Liver (tissue), 3 donors: ENCODE measurements around the gene CLDN16.

Experiments
- EGR1 ChIP-seq, 2 donors: IDR thresholded peaks; 2 replicates each; pipeline ENCODE4 v1.6.1; 2016 to 2018; ENCODE audit warnings: antibody characterized with exemption in 2 of 2, low read depth in 2 of 2
- FOXA1 ChIP-seq: IDR thresholded peaks from 2 replicates; pipeline ENCODE4 v1.6.1; 2016; ENCODE audit warnings: antibody characterized with exemption
- GABPA ChIP-seq, 2 donors: IDR thresholded peaks in 1 of 2; conservative IDR thresholded peaks in 1 of 2; 2 replicates each; pipeline ENCODE4 v1.6.1; 2016; ENCODE audit warnings: antibody characterized with exemption in 2 of 2, mild to moderate bottlenecking in 1 of 2, moderate library complexity in 1 of 2
- HNF4A ChIP-seq, 2 donors: conservative IDR thresholded peaks; 2 replicates each; pipeline ENCODE4 v1.6.1; 2016; ENCODE audit warnings: antibody characterized with exemption in 2 of 2, mild to moderate bottlenecking in 2 of 2
- HNF4G ChIP-seq: IDR thresholded peaks from 2 replicates; pipeline ENCODE4 v1.6.1; 2016; ENCODE audit warnings: antibody characterized with exemption
- NR2F2 ChIP-seq: IDR thresholded peaks from 2 replicates; pipeline ENCODE4 v1.6.1; 2016; ENCODE audit warnings: antibody characterized with exemption
- RAD21 ChIP-seq, 2 donors: IDR thresholded peaks; 2 replicates each; pipeline ENCODE4 v1.6.1; 2016; ENCODE audit warnings: antibody characterized with exemption in 2 of 2, mild to moderate bottlenecking in 2 of 2
- RXRA ChIP-seq, 2 donors: IDR thresholded peaks; 2 replicates each; pipeline ENCODE4 v1.6.1; 2017 to 2018; ENCODE audit warnings: antibody characterized with exemption in 2 of 2, mild to moderate bottlenecking in 1 of 2
- YY1 ChIP-seq: IDR thresholded peaks from 2 replicates; pipeline ENCODE4 v1.6.1; 2016; ENCODE audit warnings: antibody characterized with exemption, mild to moderate bottlenecking
- TF ChIP-seq, protein P1 (sequence below): fragments of 150-350 bp; IDR thresholded peaks from 2 replicates; pipeline ENCODE4 v1.5.1; 2017; ENCODE audit warnings: improper control_type of control experiment, low read depth, low read length; ENCODE audit not compliant: missing input control
- TF ChIP-seq, protein P2 (sequence below): IDR thresholded peaks from 2 replicates; pipeline ENCODE4 v1.6.1; 2016; ENCODE audit warnings: antibody characterized with exemption
- TF ChIP-seq, protein P3 (sequence below): IDR thresholded peaks from 2 replicates; pipeline ENCODE4 v1.6.1; 2016; ENCODE audit warnings: antibody characterized with exemption, mild to moderate bottlenecking
- TF ChIP-seq, protein P4 (sequence below): IDR thresholded peaks from 2 replicates; pipeline ENCODE4 v1.6.1; 2016; ENCODE audit warnings: antibody characterized with exemption
- TF ChIP-seq, protein P5 (sequence below): IDR thresholded peaks from 2 replicates; pipeline ENCODE4 v1.6.1; 2016; ENCODE audit warnings: antibody characterized with exemption
- donor health status: healthy.
- donor health status: healthy.

DNA sequence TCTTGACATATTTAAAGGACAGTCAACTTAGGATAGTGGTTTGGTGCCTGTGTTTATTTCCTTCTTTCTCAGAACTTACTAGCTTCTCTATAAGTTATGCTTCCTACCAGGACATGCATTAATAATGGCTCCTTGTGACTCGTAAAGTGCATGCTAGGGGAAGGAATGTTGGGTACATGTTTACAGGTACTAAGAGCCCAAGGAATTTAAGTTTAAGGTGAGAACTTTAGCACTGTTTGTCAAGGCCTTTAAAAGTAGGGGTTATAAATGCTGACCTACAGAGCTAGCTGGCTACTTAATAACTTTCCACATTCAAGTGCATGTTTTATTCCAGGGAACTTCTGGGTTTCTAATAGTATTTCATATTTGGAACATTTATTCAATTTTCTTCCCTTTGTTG, 61.8 kb downstream of the CLDN16 start, which contains the start of gene TMEM207:
- TF ChIP-seq, protein P1, sequence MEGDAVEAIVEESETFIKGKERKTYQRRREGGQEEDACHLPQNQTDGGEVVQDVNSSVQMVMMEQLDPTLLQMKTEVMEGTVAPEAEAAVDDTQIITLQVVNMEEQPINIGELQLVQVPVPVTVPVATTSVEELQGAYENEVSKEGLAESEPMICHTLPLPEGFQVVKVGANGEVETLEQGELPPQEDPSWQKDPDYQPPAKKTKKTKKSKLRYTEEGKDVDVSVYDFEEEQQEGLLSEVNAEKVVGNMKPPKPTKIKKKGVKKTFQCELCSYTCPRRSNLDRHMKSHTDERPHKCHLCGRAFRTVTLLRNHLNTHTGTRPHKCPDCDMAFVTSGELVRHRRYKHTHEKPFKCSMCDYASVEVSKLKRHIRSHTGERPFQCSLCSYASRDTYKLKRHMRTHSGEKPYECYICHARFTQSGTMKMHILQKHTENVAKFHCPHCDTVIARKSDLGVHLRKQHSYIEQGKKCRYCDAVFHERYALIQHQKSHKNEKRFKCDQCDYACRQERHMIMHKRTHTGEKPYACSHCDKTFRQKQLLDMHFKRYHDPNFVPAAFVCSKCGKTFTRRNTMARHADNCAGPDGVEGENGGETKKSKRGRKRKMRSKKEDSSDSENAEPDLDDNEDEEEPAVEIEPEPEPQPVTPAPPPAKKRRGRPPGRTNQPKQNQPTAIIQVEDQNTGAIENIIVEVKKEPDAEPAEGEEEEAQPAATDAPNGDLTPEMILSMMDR, result no peak
- TF ChIP-seq EGR1 (IDR thresholded peaks at IDR 0.05; ENCODE audit: low read depth in 2 of 2) (no peak), NR2F2 (no peak), HNF4G (no peak), RXRA (IDR thresholded peaks at IDR 0.05) (no peak), YY1 (no peak), HNF4A (conservative IDR thresholded peaks at IDR 0.05) (no peak), FOXA1 (no peak), RAD21 (IDR thresholded peaks at IDR 0.05) (no peak), GABPA (IDR thresholded peaks at IDR 0.05 in 1 of 2, conservative IDR thresholded peaks at IDR 0.05 in 1 of 2) (no peak)
- TF ChIP-seq, protein P2, sequence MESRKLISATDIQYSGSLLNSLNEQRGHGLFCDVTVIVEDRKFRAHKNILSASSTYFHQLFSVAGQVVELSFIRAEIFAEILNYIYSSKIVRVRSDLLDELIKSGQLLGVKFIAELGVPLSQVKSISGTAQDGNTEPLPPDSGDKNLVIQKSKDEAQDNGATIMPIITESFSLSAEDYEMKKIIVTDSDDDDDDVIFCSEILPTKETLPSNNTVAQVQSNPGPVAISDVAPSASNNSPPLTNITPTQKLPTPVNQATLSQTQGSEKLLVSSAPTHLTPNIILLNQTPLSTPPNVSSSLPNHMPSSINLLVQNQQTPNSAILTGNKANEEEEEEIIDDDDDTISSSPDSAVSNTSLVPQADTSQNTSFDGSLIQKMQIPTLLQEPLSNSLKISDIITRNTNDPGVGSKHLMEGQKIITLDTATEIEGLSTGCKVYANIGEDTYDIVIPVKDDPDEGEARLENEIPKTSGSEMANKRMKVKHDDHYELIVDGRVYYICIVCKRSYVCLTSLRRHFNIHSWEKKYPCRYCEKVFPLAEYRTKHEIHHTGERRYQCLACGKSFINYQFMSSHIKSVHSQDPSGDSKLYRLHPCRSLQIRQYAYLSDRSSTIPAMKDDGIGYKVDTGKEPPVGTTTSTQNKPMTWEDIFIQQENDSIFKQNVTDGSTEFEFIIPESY, result no peak
- TF ChIP-seq, protein P3, sequence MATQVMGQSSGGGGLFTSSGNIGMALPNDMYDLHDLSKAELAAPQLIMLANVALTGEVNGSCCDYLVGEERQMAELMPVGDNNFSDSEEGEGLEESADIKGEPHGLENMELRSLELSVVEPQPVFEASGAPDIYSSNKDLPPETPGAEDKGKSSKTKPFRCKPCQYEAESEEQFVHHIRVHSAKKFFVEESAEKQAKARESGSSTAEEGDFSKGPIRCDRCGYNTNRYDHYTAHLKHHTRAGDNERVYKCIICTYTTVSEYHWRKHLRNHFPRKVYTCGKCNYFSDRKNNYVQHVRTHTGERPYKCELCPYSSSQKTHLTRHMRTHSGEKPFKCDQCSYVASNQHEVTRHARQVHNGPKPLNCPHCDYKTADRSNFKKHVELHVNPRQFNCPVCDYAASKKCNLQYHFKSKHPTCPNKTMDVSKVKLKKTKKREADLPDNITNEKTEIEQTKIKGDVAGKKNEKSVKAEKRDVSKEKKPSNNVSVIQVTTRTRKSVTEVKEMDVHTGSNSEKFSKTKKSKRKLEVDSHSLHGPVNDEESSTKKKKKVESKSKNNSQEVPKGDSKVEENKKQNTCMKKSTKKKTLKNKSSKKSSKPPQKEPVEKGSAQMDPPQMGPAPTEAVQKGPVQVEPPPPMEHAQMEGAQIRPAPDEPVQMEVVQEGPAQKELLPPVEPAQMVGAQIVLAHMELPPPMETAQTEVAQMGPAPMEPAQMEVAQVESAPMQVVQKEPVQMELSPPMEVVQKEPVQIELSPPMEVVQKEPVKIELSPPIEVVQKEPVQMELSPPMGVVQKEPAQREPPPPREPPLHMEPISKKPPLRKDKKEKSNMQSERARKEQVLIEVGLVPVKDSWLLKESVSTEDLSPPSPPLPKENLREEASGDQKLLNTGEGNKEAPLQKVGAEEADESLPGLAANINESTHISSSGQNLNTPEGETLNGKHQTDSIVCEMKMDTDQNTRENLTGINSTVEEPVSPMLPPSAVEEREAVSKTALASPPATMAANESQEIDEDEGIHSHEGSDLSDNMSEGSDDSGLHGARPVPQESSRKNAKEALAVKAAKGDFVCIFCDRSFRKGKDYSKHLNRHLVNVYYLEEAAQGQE, result no peak
- TF ChIP-seq, protein P4, sequence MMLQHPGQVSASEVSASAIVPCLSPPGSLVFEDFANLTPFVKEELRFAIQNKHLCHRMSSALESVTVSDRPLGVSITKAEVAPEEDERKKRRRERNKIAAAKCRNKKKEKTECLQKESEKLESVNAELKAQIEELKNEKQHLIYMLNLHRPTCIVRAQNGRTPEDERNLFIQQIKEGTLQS, result no peak
- TF ChIP-seq, protein P5, sequence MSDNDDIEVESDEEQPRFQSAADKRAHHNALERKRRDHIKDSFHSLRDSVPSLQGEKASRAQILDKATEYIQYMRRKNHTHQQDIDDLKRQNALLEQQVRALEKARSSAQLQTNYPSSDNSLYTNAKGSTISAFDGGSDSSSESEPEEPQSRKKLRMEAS, result no peak
